GM23248 (cell line): ENCODE data around the gene ARID1B. TPM values are rescaled to one million over a fixed set of nuclear protein-coding genes. Genes with fewer than 3 reads are reported as not detected.

Experiments
- DNase-seq: peaks from one replicate; pipeline ENCODE4 v3.0.0-alpha.2; 2015
- H2AFZ ChIP-seq: fragments of 200-600 bp; sonication (generic); 2 replicates; pipeline ENCODE4 v1.6.1; 2016; ENCODE audit warnings: antibody characterized with exemption
- H3F3A ChIP-seq: fragments of 200-600 bp; sonication (generic); 2 replicates; pipeline ENCODE4 v1.6.1; 2016; ENCODE audit warnings: mild to moderate bottlenecking, antibody characterized with exemption, mixed run types; ENCODE audit not compliant: insufficient read depth
- H3K27ac ChIP-seq: fragments of 200-600 bp; sonication (generic); 2 replicates; pipeline ENCODE4 v1.5.1; 2016; ENCODE audit warnings: mild to moderate bottlenecking
- H3K27me3 ChIP-seq: fragments of 200-600 bp; sonication (generic); replicated peaks from 2 replicates; pipeline ENCODE4 v1.6.1; 2016; ENCODE audit warnings: mild to moderate bottlenecking; ENCODE audit not compliant: insufficient read depth
- H3K36me3 ChIP-seq: fragments of 200-600 bp; sonication (generic); 2 replicates; pipeline ENCODE4 v1.6.1; 2016; ENCODE audit warnings: low read depth, mild to moderate bottlenecking
- H3K4me1 ChIP-seq: fragments of 200-600 bp; sonication (generic); 2 replicates; pipeline ENCODE4 v1.6.1; 2016; ENCODE audit warnings: mild to moderate bottlenecking; ENCODE audit not compliant: insufficient read depth
- H3K4me2 ChIP-seq: fragments of 200-600 bp; sonication (generic); one replicate; pipeline ENCODE4 v1.6.1; 2016; ENCODE audit warnings: mild to moderate bottlenecking; ENCODE audit not compliant: unreplicated experiment
- H3K4me3 ChIP-seq: fragments of 200-600 bp; sonication (generic); 2 replicates; pipeline ENCODE4 v1.5.1; 2016; ENCODE audit warnings: mild to moderate bottlenecking
- H3K79me2 ChIP-seq: fragments of 200-600 bp; sonication (generic); 2 replicates; pipeline ENCODE4 v1.6.1; 2016; ENCODE audit warnings: mild to moderate bottlenecking; ENCODE audit not compliant: insufficient read depth
- H3K9ac ChIP-seq: fragments of 200-600 bp; sonication (generic); 2 replicates; pipeline ENCODE4 v1.6.1; 2016; ENCODE audit warnings: mild to moderate bottlenecking
- H3K9me2 ChIP-seq: fragments of 200-600 bp; sonication (generic); 2 replicates; pipeline ENCODE4 v1.6.1; 2016; ENCODE audit warnings: mixed run types, mild to moderate bottlenecking, moderate library complexity; ENCODE audit not compliant: insufficient read depth
- H3K9me3 ChIP-seq: fragments of 200-600 bp; sonication (generic); one replicate; pipeline ENCODE4 v1.6.1; 2017; ENCODE audit warnings: low read depth
- H4K20me1 ChIP-seq: fragments of 200-600 bp; sonication (generic); 2 replicates; pipeline ENCODE4 v1.6.0; 2016; ENCODE audit not compliant: insufficient read depth
- EZH2 ChIP-seq: fragments of 200-600 bp; sonication (generic); IDR thresholded peaks from 2 replicates; pipeline ENCODE4 v1.6.1; 2018; ENCODE audit warnings: antibody characterized with exemption, mild to moderate bottlenecking; ENCODE audit not compliant: insufficient read depth, poor library complexity, severe bottlenecking
- EZH2phosphoT487 ChIP-seq: fragments of 200-600 bp; sonication (generic); IDR thresholded peaks from 2 replicates; pipeline ENCODE4 v1.6.1; 2018; ENCODE audit warnings: antibody characterized with exemption, moderate library complexity, mild to moderate bottlenecking, low read depth; ENCODE audit not compliant: insufficient read depth
- WGBS, 2 experiments: methylation state at CpG; one replicate each; pipeline ENCODE4 v1.1.6; 2015 to 2017; ENCODE audit warnings: low lambda C conversion rate in 2 of 2, low coverage in 1 of 2; ENCODE audit errors: missing lambda C conversion rate in 2 of 2; 5-methylcytosine and 5-hydroxymethylcytosine counted together
- in situ Hi-C: fragments of 300-500 bp; cut with MboI; formaldehyde crosslinking; loops from 2 replicates; pipeline ENCODE4 v1.15.0; 2020
- polyA plus RNA-seq: library from polyadenylated mRNA; unstranded; fragments of >200 nt; fragmentation: Nextera tagmentation; extraction: Ambion mirVana; gene quantifications from 2 replicates; pipeline ENCODE4 v1.2.1, GENCODE V29; 2016
- total RNA-seq: library from RNA; depleted of rRNA; stranded (reverse); fragments of >200 nt; shearing (Covaris generic); gene quantifications from 2 replicates; pipeline ENCODE4 v1.2.3, GENCODE V29; 2014

ARID1B gene
- total and polyA plus RNA-seq, 2 experiments from 2014 or later = 19.3 to 21.2 TPM

DNA sequence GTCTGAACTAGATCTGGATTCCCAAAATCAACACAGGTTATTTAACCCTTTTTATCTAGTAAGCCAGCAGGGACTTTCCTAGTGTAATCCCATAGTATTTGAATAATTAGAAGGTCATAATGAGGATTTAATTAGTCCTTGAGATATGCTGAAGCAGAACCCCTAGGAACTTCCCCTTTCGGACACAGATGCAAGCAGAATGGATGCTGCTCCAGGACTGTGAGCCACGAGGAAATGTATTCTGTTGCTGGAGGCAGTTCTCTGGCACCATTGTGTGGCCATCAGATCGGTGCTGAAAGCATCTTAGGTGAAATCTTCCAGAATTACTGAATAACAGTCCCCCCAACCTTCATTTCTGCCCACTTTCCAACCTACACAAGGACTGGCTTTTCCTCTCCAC, 339.2 kb downstream of the ARID1B start:
- no peak for DNase-seq
- no peak overlapping the region for H3K4me3 ChIP-seq
- no peaks in the 10 kb centered on the region for H3K27me3 ChIP-seq
- in situ Hi-C loops = no loop called here
- 98 to 100% methylated on average over 3 of the region's 3 CpGs for WGBS, 2 experiments
- H3K79me2 ChIP-seq = peaks cover 4% of the 10 kb centered on the region; the same call in 1 of the 2 replicates
- H3F3A ChIP-seq = no peaks in the 10 kb centered on the region
- no peak for TF ChIP-seq EZH2phosphoT487
- TF ChIP-seq EZH2 = no peak
- H3K9me3 ChIP-seq = no peaks in the 10 kb centered on the region
- no peaks in the 10 kb centered on the region for H4K20me1 ChIP-seq
- H3K9me2 ChIP-seq = no peaks in the 10 kb centered on the region
- H3K27ac ChIP-seq = no peak overlapping the region
- no peak overlapping the region for H2AFZ ChIP-seq
- no peaks in the 10 kb centered on the region for H3K4me1 ChIP-seq
- H3K9ac ChIP-seq = no peak overlapping the region
- no peak overlapping the region for H3K4me2 ChIP-seq
- no peaks in the 10 kb centered on the region for H3K36me3 ChIP-seq

DNA sequence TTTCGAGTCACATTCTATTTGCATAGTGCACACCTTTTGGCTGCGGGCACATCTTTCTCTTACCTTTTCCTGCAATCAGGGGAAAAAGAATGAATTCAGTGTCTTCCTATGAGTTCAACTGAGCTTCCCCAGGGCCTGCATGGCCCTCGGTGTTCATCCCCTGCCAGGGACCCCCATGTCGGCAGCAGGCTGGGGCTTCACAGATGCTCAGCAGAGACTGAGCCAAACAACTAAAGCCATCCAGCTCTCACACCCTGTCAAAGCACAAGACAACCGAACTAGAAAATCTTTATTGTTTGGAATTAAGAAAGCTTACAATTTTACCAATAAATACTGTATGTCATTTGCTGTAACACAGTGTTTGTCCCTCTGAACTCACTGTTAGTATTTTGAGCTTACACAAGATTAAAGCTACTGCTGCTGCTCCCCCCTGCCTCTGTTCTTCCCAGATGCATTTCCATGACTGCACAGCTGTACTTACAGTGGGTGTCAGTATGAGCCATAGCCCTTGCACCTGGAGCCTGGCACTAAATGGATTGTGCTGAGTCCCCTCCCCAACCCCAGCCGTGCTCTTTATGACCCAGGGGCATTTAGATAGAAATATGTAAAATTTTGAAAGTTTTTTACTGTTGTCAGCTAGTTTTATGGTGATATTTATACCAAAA, 340.4 kb downstream of the ARID1B start:
- H2AFZ ChIP-seq = no peak overlapping the region
- no peaks in the 10 kb centered on the region; the same call in 1 of the 2 replicates for H3K79me2 ChIP-seq
- H3K9ac ChIP-seq = no peak overlapping the region
- in situ Hi-C loops = no loop called here
- H3K9me2 ChIP-seq = no peaks in the 10 kb centered on the region
- H3K27ac ChIP-seq = no peak overlapping the region
- no peaks in the 10 kb centered on the region for H3F3A ChIP-seq
- H3K27me3 ChIP-seq = no peaks in the 10 kb centered on the region
- H3K9me3 ChIP-seq = no peaks in the 10 kb centered on the region
- H3K4me1 ChIP-seq = no peaks in the 10 kb centered on the region
- DNase-seq = no peak
- no peaks in the 10 kb centered on the region for H4K20me1 ChIP-seq
- no peaks in the 10 kb centered on the region for H3K36me3 ChIP-seq
- H3K4me2 ChIP-seq = no peak overlapping the region
- 75 to 79% methylated on average over 6 of the region's 6 CpGs for WGBS, 2 experiments
- TF ChIP-seq EZH2 (no peak), EZH2phosphoT487 (no peak)
- no peak overlapping the region for H3K4me3 ChIP-seq

DNA sequence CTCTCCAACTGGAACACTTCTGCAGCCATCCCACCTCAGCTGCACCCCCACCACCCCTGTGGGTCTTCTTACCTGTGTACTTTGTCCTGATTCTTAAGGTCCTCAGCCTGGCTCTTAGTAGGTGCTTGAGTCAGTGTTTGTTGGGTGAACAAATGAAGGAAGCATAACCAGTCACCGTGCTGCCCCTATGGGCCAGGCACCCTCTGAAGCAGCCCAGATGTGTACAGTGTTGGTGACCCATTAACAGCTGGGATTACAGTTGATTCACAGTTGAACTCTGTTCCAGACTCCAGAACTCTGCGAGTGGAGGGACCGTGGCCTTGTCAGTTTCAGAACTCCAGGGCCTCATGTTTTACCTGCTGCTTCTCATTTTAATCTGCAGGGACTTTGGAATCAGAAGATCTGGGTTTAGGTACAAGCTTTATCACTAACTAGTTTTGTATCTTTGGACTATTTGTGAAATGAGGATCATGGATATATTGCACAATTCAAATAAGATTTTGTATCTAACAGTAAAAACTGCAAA, 342.4 kb downstream of the ARID1B start:
- TF ChIP-seq EZH2phosphoT487 (no peak), EZH2 (no peak)
- Histone ChIP-seq H3K9ac (no peak overlapping the region), H2AFZ (no peak overlapping the region), H3K9me2 (no peaks in the 10 kb centered on the region), H3K36me3 (no peaks in the 10 kb centered on the region), H3K4me2 (no peak overlapping the region), H3K79me2 (peaks cover 6% of the 10 kb centered on the region), H3K9me3 (no peaks in the 10 kb centered on the region), H3K4me1 (no peaks in the 10 kb centered on the region), H4K20me1 (no peaks in the 10 kb centered on the region), H3K27ac (no peak overlapping the region), H3F3A (no peaks in the 10 kb centered on the region), H3K27me3 (no peaks in the 10 kb centered on the region), H3K4me3 (no peak overlapping the region)
- in situ Hi-C loops = no loop called here
- WGBS, 2 experiments = 88 to 90% methylated on average over 3 of the region's 3 CpGs
- DNase-seq = no peak

DNA sequence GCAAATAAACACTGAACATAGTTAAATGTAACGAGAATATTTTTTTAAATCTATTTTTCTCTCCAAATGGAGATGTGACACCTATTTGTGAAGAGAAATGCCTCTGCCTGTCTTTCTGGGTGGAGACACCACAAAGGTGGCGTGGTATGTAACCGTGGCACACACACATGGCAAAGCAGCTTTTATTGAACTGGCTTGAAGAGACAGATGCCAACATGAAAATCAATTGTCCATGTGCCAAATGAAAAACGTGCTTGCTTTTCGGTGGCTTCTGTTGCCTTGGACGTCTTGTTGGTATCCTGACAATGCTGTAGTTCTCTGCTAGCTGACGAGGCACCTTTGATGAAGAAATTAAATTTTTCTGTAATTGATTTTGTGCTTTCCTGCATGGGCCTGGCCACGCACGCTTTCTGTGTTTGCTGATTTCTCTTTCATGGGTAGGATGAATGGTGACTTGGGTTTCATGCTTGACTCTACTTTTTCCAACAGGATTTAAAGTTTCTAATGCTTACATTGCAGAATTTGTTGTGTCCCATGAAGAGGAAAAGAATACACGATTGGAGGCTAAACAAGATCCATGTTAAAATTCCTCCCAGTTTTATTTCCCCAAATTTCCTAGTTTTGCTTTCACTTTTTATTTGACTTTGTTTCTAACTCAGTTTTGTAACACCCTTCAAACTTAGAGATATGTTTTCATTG, 343.5 kb downstream of the ARID1B start:
- H3K4me2 ChIP-seq = no peak overlapping the region
- no peaks in the 10 kb centered on the region for H3K27me3 ChIP-seq
- no peaks in the 10 kb centered on the region for H3K36me3 ChIP-seq
- WGBS, 2 experiments = 73% methylated on average over 10 of the region's 10 CpGs
- H3K9ac ChIP-seq = no peak overlapping the region
- H3K27ac ChIP-seq = no peak overlapping the region
- H3K4me1 ChIP-seq = no peaks in the 10 kb centered on the region
- no peak overlapping the region for H2AFZ ChIP-seq
- no peak for DNase-seq
- H3K9me3 ChIP-seq = no peaks in the 10 kb centered on the region
- peaks cover 6% of the 10 kb centered on the region for H3K79me2 ChIP-seq
- no peak for TF ChIP-seq EZH2
- no peak for TF ChIP-seq EZH2phosphoT487
- in situ Hi-C loops = no loop called here
- no peak overlapping the region for H3K4me3 ChIP-seq
- H3F3A ChIP-seq = no peaks in the 10 kb centered on the region
- H3K9me2 ChIP-seq = no peaks in the 10 kb centered on the region
- no peaks in the 10 kb centered on the region for H4K20me1 ChIP-seq
